ENCODE data around the gene CCDC93. TPM values are rescaled to one million over a fixed set of nuclear protein-coding genes. Genes with fewer than 3 reads are reported as not detected.

CCDC93 gene
- polyA plus RNA-seq, 2 of the 4 experiments (the other 2 are of a cell fraction), result 14.4 to 17.8 TPM

DNA sequence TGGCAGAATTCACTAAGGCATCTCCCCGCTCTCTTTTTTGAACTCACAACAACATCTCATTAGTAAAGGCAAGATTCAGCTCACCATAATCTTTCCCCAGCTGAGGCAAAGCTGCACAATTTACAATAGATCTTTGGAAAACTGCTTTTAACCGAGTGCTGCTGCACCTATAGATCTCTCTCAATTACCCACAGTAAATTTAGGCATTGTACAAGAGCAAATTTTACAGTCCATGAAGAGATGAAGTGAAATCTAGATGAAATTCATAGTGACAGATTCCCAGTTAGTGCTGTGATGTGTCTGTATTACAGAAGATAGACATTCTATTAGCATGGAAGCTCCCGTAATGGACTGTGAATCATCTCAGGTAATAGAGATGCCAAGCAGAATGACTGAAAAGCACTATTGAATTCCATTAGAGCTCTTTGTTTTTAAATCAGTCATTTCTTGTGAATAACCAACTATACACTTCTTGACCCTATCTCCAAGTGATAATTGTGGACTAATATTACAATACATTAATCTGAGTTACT lies 38.0 kb upstream of the CCDC93 start:
- FAIRE-seq (no peak), ATAC-seq (no peak), DNase-seq (ENCODE audit: low read depth in 1 of 2, low spot score in 1 of 2) (no peak)
- Histone ChIP-seq H3K27ac (no peak overlapping the region), H3K4me2 (no peak overlapping the region), H3K9me3 (no peaks in the 10 kb centered on the region), H3K4me1 (peaks cover 17% of the 10 kb centered on the region; the same call in 2 of the 3 replicates), H3K4me3 (no peak overlapping the region)
- no peak for TF ChIP-seq HOXB5 (CRISPR knock-in tag; IDR thresholded peaks at IDR 0.05)
- CTCF ChIA-PET, result interaction anchor here (1.3 to 3.1 kb wide), 7 partner anchors 9 to 803 kb away, joined by 3 to 11 read pairs (median 7); no protein-coding TSS in a partner anchor
- 79% methylated on average over 3 of the region's 3 CpGs for WGBS (ENCODE audit: missing lambda C conversion rate)
- POLR2A ChIA-PET, result no interaction called here

- FAIRE-seq, result no peak
- Histone ChIP-seq H3K9me3 (no peaks in the 10 kb centered on the region), H3K4me3 (no peak overlapping the region), H3K27ac (no peak overlapping the region), H3K4me1 (peaks cover 19% of the 10 kb centered on the region; the same call in 2 of the 3 replicates), H3K4me2 (no peak overlapping the region)
- ATAC-seq, result no peak
- ChIA-PET CTCF (interaction anchor here (1.3 to 3.1 kb wide), 4 partner anchors 10 to 804 kb away, joined by 5 to 11 read pairs (median 8); no protein-coding TSS in a partner anchor), POLR2A (no interaction called here)
- WGBS (ENCODE audit: missing lambda C conversion rate), result 58% methylated on average over 2 of the region's 2 CpGs
- TF ChIP-seq POLR2A (IDR thresholded peaks at IDR 0.05; ENCODE audit: low read length) (no peak), RAD21 (conservative IDR thresholded peaks at IDR 0.05 in 1 of 2, IDR thresholded peaks at IDR 0.05 in 1 of 2) (no peak), FOXS1 (CRISPR knock-in tag; IDR thresholded peaks at IDR 0.05) (no peak), USF2 (IDR thresholded peaks at IDR 0.05) (no peak), NFE2L2 (conservative IDR thresholded peaks at IDR 0.05; ENCODE audit: low read length) (no peak), BHLHE40 (IDR thresholded peaks at IDR 0.05; ENCODE audit: low read depth, low read length) (no peak), CBX2 (IDR thresholded peaks at IDR 0.05; ENCODE audit: borderline replicate concordance, low read depth) (no peak), HOXA7 (CRISPR knock-in tag; IDR thresholded peaks at IDR 0.05) (no peak), ESRRA (IDR thresholded peaks at IDR 0.05; ENCODE audit: borderline replicate concordance, low read length) (no peak), KDM5A (IDR thresholded peaks at IDR 0.05) (no peak), CEBPB (IDR thresholded peaks at IDR 0.05) (no peak), HDAC2 (IDR thresholded peaks at IDR 0.05) (no peak), SMC3 (IDR thresholded peaks at IDR 0.05) (no peak), TP53 (CRISPR knock-in tag; IDR thresholded peaks at IDR 0.05) (no peak), EHF (CRISPR knock-in tag; IDR thresholded peaks at IDR 0.05) (no peak), EP300 (IDR thresholded peaks at IDR 0.05) (no peak), ZNF302 (CRISPR knock-in tag; IDR thresholded peaks at IDR 0.05) (no peak)
- TF ChIP-seq, protein P1, sequence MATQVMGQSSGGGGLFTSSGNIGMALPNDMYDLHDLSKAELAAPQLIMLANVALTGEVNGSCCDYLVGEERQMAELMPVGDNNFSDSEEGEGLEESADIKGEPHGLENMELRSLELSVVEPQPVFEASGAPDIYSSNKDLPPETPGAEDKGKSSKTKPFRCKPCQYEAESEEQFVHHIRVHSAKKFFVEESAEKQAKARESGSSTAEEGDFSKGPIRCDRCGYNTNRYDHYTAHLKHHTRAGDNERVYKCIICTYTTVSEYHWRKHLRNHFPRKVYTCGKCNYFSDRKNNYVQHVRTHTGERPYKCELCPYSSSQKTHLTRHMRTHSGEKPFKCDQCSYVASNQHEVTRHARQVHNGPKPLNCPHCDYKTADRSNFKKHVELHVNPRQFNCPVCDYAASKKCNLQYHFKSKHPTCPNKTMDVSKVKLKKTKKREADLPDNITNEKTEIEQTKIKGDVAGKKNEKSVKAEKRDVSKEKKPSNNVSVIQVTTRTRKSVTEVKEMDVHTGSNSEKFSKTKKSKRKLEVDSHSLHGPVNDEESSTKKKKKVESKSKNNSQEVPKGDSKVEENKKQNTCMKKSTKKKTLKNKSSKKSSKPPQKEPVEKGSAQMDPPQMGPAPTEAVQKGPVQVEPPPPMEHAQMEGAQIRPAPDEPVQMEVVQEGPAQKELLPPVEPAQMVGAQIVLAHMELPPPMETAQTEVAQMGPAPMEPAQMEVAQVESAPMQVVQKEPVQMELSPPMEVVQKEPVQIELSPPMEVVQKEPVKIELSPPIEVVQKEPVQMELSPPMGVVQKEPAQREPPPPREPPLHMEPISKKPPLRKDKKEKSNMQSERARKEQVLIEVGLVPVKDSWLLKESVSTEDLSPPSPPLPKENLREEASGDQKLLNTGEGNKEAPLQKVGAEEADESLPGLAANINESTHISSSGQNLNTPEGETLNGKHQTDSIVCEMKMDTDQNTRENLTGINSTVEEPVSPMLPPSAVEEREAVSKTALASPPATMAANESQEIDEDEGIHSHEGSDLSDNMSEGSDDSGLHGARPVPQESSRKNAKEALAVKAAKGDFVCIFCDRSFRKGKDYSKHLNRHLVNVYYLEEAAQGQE (IDR thresholded peaks at IDR 0.05), result no peak
- DNase-seq (ENCODE audit: low read depth in 1 of 2, low spot score in 1 of 2), result no peak
Observed at GRCh38 chr2:118050974-118051373, 37.1 kb upstream of the CCDC93 start.

DNA sequence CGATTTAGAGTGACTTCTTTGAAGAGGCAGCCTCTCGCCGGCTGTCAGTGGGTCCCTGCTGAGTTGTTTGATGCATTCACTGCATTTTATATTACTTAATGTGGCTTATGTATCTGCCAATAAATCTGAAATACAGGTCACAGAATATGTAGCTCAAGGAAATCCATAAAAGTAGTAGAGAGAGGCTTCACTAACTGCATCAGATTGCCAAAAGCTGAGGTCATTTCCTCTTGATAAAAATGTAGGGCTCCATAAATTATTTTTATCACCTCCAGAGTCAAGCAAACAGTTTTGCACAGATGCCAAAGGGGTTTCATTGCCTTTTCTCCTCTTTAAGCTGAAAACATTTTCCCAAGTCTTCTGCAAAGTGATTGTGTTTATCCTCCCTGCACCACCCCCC lies 36.5 kb upstream of the CCDC93 start:
- ChIA-PET POLR2A (no interaction called here), CTCF (interaction anchor here (3.1 kb wide), 1 partner anchor 13 kb away, joined by 11 read pairs; no protein-coding TSS in a partner anchor)
- DNase-seq (ENCODE audit: low read depth in 1 of 2, low spot score in 1 of 2) (no peak), FAIRE-seq (no peak), ATAC-seq (no peak)
- whole genome bisulfite sequencing (ENCODE audit: missing lambda C conversion rate), result 78% methylated on average over 3 of the region's 3 CpGs
- Histone ChIP-seq H3K4me1 (peaks cover 19% of the 10 kb centered on the region; the same call in 2 of the 3 replicates), H3K4me2 (no peak overlapping the region), H3K4me3 (no peak overlapping the region), H3K9me3 (no peaks in the 10 kb centered on the region), H3K27ac (no peak overlapping the region)
- TF ChIP-seq HOXB5 (CRISPR knock-in tag; IDR thresholded peaks at IDR 0.05), result no peak
- TF ChIP-seq ZSCAN20 (CRISPR knock-in tag; IDR thresholded peaks at IDR 0.05), result no peak
- no peak for TF ChIP-seq POLR2AphosphoS2 (conservative IDR thresholded peaks at IDR 0.05; ENCODE audit: low read length)
- no peak for TF ChIP-seq HES2 (IDR thresholded peaks at IDR 0.05)
- TF ChIP-seq, protein P1 (IDR thresholded peaks at IDR 0.05), result no peak
- TF ChIP-seq ELK1 (IDR thresholded peaks at IDR 0.05; ENCODE audit: low read depth, low read length), result no peak
- TF ChIP-seq ZNF302 (CRISPR knock-in tag; IDR thresholded peaks at IDR 0.05), result no peak
- TF ChIP-seq, protein P2, sequence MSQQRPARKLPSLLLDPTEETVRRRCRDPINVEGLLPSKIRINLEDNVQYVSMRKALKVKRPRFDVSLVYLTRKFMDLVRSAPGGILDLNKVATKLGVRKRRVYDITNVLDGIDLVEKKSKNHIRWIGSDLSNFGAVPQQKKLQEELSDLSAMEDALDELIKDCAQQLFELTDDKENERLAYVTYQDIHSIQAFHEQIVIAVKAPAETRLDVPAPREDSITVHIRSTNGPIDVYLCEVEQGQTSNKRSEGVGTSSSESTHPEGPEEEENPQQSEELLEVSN (IDR thresholded peaks at IDR 0.05; ENCODE audit: borderline replicate concordance, low read depth), result no peak
- no peak for TF ChIP-seq ESRRA (IDR thresholded peaks at IDR 0.05; ENCODE audit: borderline replicate concordance, low read length)
